ENCODE measurements around the gene PKD1L1.

- TF ChIP-seq CEBPB (IDR thresholded peaks at IDR 0.05) (no peak), TAF1 (IDR thresholded peaks at IDR 0.05; ENCODE audit: low read depth) (no peak), TCF12 (IDR thresholded peaks at IDR 0.05; ENCODE audit: low read depth) (no peak), TEAD4 (IDR thresholded peaks at IDR 0.05) (no peak), RAD21 (IDR thresholded peaks at IDR 0.05; ENCODE audit: low read depth) (no peak), ZBTB7A (IDR thresholded peaks at IDR 0.05; ENCODE audit: low read depth) (no peak)
These were observed 130.3 kb downstream of the PKD1L1 start for GRCh38 chr7:47817917-47818316.
